ENCODE data around the gene FBXL5.

The FBXL5 gene

GRCh38 chr4:15668566-15669435 lies 13.6 kb upstream of the FBXL5 start:
- TF ChIP-seq ZNF274 (IDR thresholded peaks at IDR 0.05; ENCODE audit: low read depth, low read length): no peak
- H3K4me3 ChIP-seq (ENCODE audit: low read length): no peak overlapping the region

- H3K4me3 ChIP-seq (ENCODE audit: low read length): no peak overlapping the region
- TF ChIP-seq ZNF274 (IDR thresholded peaks at IDR 0.05; ENCODE audit: low read depth, low read length): no peak
These were observed 11.8 kb upstream of the FBXL5 start for GRCh38 chr4:15667006-15667405.

GRCh38 chr4:15665753-15666365 lies 10.7 kb upstream of the FBXL5 start:
- H3K4me3 ChIP-seq (ENCODE audit: low read length): no peak overlapping the region
- no peak for TF ChIP-seq ZNF274 (IDR thresholded peaks at IDR 0.05; ENCODE audit: low read depth, low read length)

GRCh38 chr4:15659768-15660570 lies 4.8 kb upstream of the FBXL5 start:
- TF ChIP-seq ZNF274 (IDR thresholded peaks at IDR 0.05; ENCODE audit: low read depth, low read length): no peak
- no peak overlapping the region for H3K4me3 ChIP-seq (ENCODE audit: low read length)

- TF ChIP-seq ZNF274 (IDR thresholded peaks at IDR 0.05; ENCODE audit: low read depth, low read length): no peak
- no peak overlapping the region for H3K4me3 ChIP-seq (ENCODE audit: low read length)
These were observed 3.6 kb upstream of the FBXL5 start for GRCh38 chr4:15658781-15659180.

GRCh38 chr4:15658136-15658770 lies 3.1 kb upstream of the FBXL5 start:
- no peak for TF ChIP-seq ZNF274 (IDR thresholded peaks at IDR 0.05; ENCODE audit: low read depth, low read length)
- H3K4me3 ChIP-seq (ENCODE audit: low read length): no peak overlapping the region

GRCh38 chr4:15657366-15657765 lies 2.2 kb upstream of the FBXL5 start:
- no peak for TF ChIP-seq ZNF274 (IDR thresholded peaks at IDR 0.05; ENCODE audit: low read depth, low read length)
- H3K4me3 ChIP-seq (ENCODE audit: low read length): no peak overlapping the region

GRCh38 chr4:15656038-15656470 lies 897 bp upstream of the FBXL5 start:
- peak overlapping the region; percentile 79; the same call in 1 of the 2 replicates for H3K4me3 ChIP-seq (ENCODE audit: low read length)
- TF ChIP-seq ZNF274 (IDR thresholded peaks at IDR 0.05; ENCODE audit: low read depth, low read length): no peak

- no peak for TF ChIP-seq ZNF274 (IDR thresholded peaks at IDR 0.05; ENCODE audit: low read depth, low read length)
- H3K4me3 ChIP-seq (ENCODE audit: low read length): peak overlapping the region; percentile 93
These were observed 449 bp downstream of the FBXL5 start for GRCh38 chr4:15654593-15655222.

GRCh38 chr4:15653864-15654592 lies 1.1 kb downstream of the FBXL5 start:
- no peak for TF ChIP-seq ZNF274 (IDR thresholded peaks at IDR 0.05; ENCODE audit: low read depth, low read length)
- H3K4me3 ChIP-seq (ENCODE audit: low read length): peak overlapping the region; percentile 93

- no peak for TF ChIP-seq ZNF274 (IDR thresholded peaks at IDR 0.05; ENCODE audit: low read depth, low read length)
- H3K4me3 ChIP-seq (ENCODE audit: low read length): peak overlapping the region; percentile 93
These were observed 1.7 kb downstream of the FBXL5 start for GRCh38 chr4:15653420-15653819.

- H3K4me3 ChIP-seq (ENCODE audit: low read length): peak overlapping the region; percentile 93; the same call in 1 of the 2 replicates
- no peak for TF ChIP-seq ZNF274 (IDR thresholded peaks at IDR 0.05; ENCODE audit: low read depth, low read length)
These were observed 2.3 kb downstream of the FBXL5 start for GRCh38 chr4:15652841-15653240.

- no peak for TF ChIP-seq ZNF274 (IDR thresholded peaks at IDR 0.05; ENCODE audit: low read depth, low read length)
- no peak overlapping the region; the same call in 1 of the 2 replicates for H3K4me3 ChIP-seq (ENCODE audit: low read length)
These were observed 3.0 kb downstream of the FBXL5 start for GRCh38 chr4:15652191-15652590.

All from GM08714 (cell line).